A673 (cell line): Measurements from ENCODE around the gene RBBP5.

Source experiments
- EZH2 ChIP-seq: fragments of 200-600 bp; sonication (generic); IDR thresholded peaks from 2 replicates; pipeline ENCODE4 v1.6.1; 2017; ENCODE audit warnings: borderline replicate concordance, low read depth, mild to moderate bottlenecking, mixed read lengths, antibody characterized with exemption, low read length; ENCODE audit not compliant: poor library complexity, severe bottlenecking
- TF ChIP-seq, protein P1 (sequence below): fragments of 300-800, 200-600 bp; sonication (generic); conservative IDR thresholded peaks from 2 replicates; pipeline ENCODE4 v1.5.1; 2017; ENCODE audit warnings: low read depth, mild to moderate bottlenecking, antibody characterized with exemption, low read length, moderate library complexity, mixed read lengths

DNA sequence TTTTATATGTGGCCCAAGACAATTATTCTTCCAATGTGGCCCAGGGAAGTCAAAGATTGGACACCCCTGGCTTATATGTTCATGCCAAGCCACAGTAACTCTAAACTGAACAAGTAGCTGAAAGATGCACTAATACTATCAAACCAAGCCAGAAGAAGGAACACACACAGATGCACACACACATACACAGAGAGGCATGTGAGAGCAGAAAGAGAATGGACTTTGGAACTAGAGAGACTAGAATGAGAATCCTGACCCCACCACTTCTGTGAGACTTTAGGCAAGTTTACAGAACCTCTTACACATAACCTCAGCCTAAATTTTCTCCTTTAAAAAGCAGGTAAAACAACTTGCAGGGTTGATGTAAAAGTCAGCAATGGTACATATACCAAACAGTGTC, 26.4 kb downstream of the RBBP5 start:
- TF ChIP-seq, protein P1, sequence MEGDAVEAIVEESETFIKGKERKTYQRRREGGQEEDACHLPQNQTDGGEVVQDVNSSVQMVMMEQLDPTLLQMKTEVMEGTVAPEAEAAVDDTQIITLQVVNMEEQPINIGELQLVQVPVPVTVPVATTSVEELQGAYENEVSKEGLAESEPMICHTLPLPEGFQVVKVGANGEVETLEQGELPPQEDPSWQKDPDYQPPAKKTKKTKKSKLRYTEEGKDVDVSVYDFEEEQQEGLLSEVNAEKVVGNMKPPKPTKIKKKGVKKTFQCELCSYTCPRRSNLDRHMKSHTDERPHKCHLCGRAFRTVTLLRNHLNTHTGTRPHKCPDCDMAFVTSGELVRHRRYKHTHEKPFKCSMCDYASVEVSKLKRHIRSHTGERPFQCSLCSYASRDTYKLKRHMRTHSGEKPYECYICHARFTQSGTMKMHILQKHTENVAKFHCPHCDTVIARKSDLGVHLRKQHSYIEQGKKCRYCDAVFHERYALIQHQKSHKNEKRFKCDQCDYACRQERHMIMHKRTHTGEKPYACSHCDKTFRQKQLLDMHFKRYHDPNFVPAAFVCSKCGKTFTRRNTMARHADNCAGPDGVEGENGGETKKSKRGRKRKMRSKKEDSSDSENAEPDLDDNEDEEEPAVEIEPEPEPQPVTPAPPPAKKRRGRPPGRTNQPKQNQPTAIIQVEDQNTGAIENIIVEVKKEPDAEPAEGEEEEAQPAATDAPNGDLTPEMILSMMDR: no peak
- no peak for TF ChIP-seq EZH2
